HCT116 (cell line): ENCODE data around the gene UBASH3B. TPM values are rescaled to one million over a fixed set of nuclear protein-coding genes. Genes with fewer than 3 reads are reported as not detected.
"Not testable (repeated sequence)": the region's sequence is repeated elsewhere in the genome, so short reads cannot be mapped to it uniquely, and the experiment has no call there.

Source experiments
- ATAC-seq: fragments of 200-7000 bp; cut with Tn5 transposase; 2 replicates; pipeline ENCODE4 v1.9.1; 2020; ENCODE audit warnings: mild to moderate bottlenecking, moderate library complexity
- BruUV-seq: library from RNA; stranded (reverse); fragments of 400-500 nt; replicated peaks from 2 replicates; lab custom pipeline; 2021; lab: Mats Ljungman, UMichigan
- CTCF ChIA-PET: fragments of 300-600 bp; sonication (Branson Sonifier 250); formaldehyde crosslinking; loops from one replicate; lab custom pipeline; 2021; ENCODE audit warnings: antibody characterized with exemption; lab: Charles Lee
- POLR2A ChIA-PET: fragments of 300-600, 350-600 bp; sonication (Branson Sonifier 250); formaldehyde crosslinking; loops from one replicate; lab custom pipeline; 2021; ENCODE audit warnings: antibody characterized with exemption; lab: Charles Lee
- RAD21 ChIA-PET, 2 experiments: fragments of 300-600 bp; sonication (Branson Sonifier 250); formaldehyde crosslinking; loops; one replicate each; lab custom pipeline; 2023; ENCODE audit warnings: low total read pairs in 2 of 2; ENCODE audit not compliant: uncharacterized antibody in 2 of 2, unreplicated experiment in 2 of 2, low non-redundant PET in 1 of 2; lab: Charles Lee
- DNase-seq: peaks from one replicate; pipeline ENCODE4 v3.0.0-alpha.2; 2010; ENCODE audit warnings: low read depth, low spot score
- H2AFZ ChIP-seq: fragments of 200-600 bp; shearing (Covaris generic), sonication (generic); 2 replicates; pipeline ENCODE4 v1.6.1; 2017; ENCODE audit warnings: low read depth, mixed run types, mixed read lengths, antibody characterized with exemption, low read length; ENCODE audit not compliant: poor library complexity, severe bottlenecking
- H3K27ac ChIP-seq: 2 replicates; pipeline ENCODE4 v1.5.1; 2012; ENCODE audit warnings: low read depth, low read length
- H3K27me3 ChIP-seq: fragments of 200-600 bp; sonication (generic); 2 replicates; pipeline ENCODE4 v1.6.1; 2016; ENCODE audit warnings: mixed run types, low read length, mixed read lengths; ENCODE audit not compliant: insufficient read depth
- H3K36me3 ChIP-seq, 2 experiments: fragments of 200-500 bp in 1 of 2; fragments of 200-600 bp in 1 of 2; sonication (Bioruptor generic) in 1 of 2; sonication (generic) in 1 of 2; 2 replicates each; pipeline versions ENCODE4 v1.5.1 to v1.6.1; 2014 to 2016; ENCODE audit warnings: low read length in 2 of 2, inconsistent platforms in 1 of 2, mixed read lengths in 1 of 2, mixed run types in 1 of 2; ENCODE audit not compliant: insufficient read depth in 2 of 2, control insufficient read depth in 1 of 2
- H3K4me1 ChIP-seq, 2 experiments: fragments of 200-600 bp in 1 of 2; sonication (generic) in 1 of 2; 2 replicates each; pipeline versions ENCODE4 v1.5.1 to v1.6.1; 2012 to 2017; ENCODE audit warnings: low read length in 2 of 2, inconsistent platforms in 1 of 2, mild to moderate bottlenecking in 1 of 2, mixed read lengths in 1 of 2, mixed run types in 1 of 2, moderate library complexity in 1 of 2; ENCODE audit not compliant: insufficient read depth in 2 of 2, control insufficient read depth in 1 of 2
- H3K4me2 ChIP-seq: fragments of 200-600 bp; sonication (generic); 2 replicates; pipeline ENCODE4 v1.6.1; 2017; ENCODE audit warnings: mixed run types, low read length, mixed read lengths
- H3K4me3 ChIP-seq, 2 experiments: fragments of 200-600 bp in 1 of 2; sonication (generic) in 1 of 2; replicated peaks in 1 of 2; 2 replicates each; pipeline ENCODE4 v1.5.1; 2011 to 2016; ENCODE audit warnings: low read length in 2 of 2, control low read depth in 1 of 2, low read depth in 1 of 2, mild to moderate bottlenecking in 1 of 2, mixed read lengths in 1 of 2, mixed run types in 1 of 2
- H3K79me2 ChIP-seq: fragments of 200-600 bp; sonication (generic); 2 replicates; pipeline ENCODE4 v1.6.1; 2017; ENCODE audit warnings: mild to moderate bottlenecking, mixed run types, low read length, moderate library complexity, mixed read lengths; ENCODE audit not compliant: insufficient read depth
- H3K9ac ChIP-seq: fragments of 200-600 bp; sonication (generic); 2 replicates; pipeline ENCODE4 v1.6.1; 2016; ENCODE audit warnings: low read length, mixed read lengths
- H3K9me2 ChIP-seq: fragments of 200-600 bp; sonication (generic), shearing (Covaris generic); 2 replicates; pipeline ENCODE4 v1.6.1; 2017; ENCODE audit warnings: mixed run types, mild to moderate bottlenecking, moderate library complexity; ENCODE audit not compliant: insufficient read depth
- H3K9me3 ChIP-seq, 2 experiments: fragments of 200-500 bp in 1 of 2; fragments of 200-600 bp in 1 of 2; sonication (Bioruptor generic) in 1 of 2; sonication (generic) in 1 of 2; 2 replicates each; pipeline ENCODE4 v1.6.1; 2014 to 2017; ENCODE audit warnings: low read length in 2 of 2, mixed read lengths in 2 of 2, inconsistent platforms in 1 of 2, low read depth in 1 of 2, mild to moderate bottlenecking in 1 of 2, mixed run types in 1 of 2, moderate library complexity in 1 of 2; ENCODE audit not compliant: control insufficient read depth in 1 of 2, insufficient read depth in 1 of 2
- H4K20me1 ChIP-seq: fragments of 200-600 bp; sonication (generic), shearing (Covaris generic); 2 replicates; pipeline ENCODE4 v1.6.1; 2017; ENCODE audit warnings: mixed run types, mild to moderate bottlenecking, moderate library complexity; ENCODE audit not compliant: insufficient read depth
- CBX3 ChIP-seq: IDR thresholded peaks from 2 replicates; pipeline ENCODE4 v1.6.1; 2012; ENCODE audit warnings: low read depth
- CEBPB ChIP-seq: IDR thresholded peaks from 2 replicates; pipeline ENCODE4 v1.6.1; 2012; ENCODE audit warnings: low read depth
- EGR1 ChIP-seq: IDR thresholded peaks from 2 replicates; pipeline ENCODE4 v1.6.1; 2012; ENCODE audit warnings: low read depth
- ELF1 ChIP-seq: IDR thresholded peaks from 2 replicates; pipeline ENCODE4 v1.6.1; 2012; ENCODE audit warnings: low read depth, borderline replicate concordance
- EZH2 ChIP-seq: fragments of 200-600 bp; sonication (generic); IDR thresholded peaks from 2 replicates; pipeline ENCODE4 v1.6.1; 2017; ENCODE audit warnings: antibody characterized with exemption, mixed run types
- EZH2phosphoT487 ChIP-seq: fragments of 200-600 bp; IDR thresholded peaks from 2 replicates; pipeline ENCODE4 v1.6.1; 2018; ENCODE audit warnings: antibody characterized with exemption, borderline replicate concordance
- FOSL1 ChIP-seq: IDR thresholded peaks from 2 replicates; pipeline ENCODE4 v1.6.1; 2012; ENCODE audit warnings: low read depth
- JUND ChIP-seq: IDR thresholded peaks from 2 replicates; pipeline ENCODE4 v1.6.1; 2012
- POLR2AphosphoS5 ChIP-seq: IDR thresholded peaks from 2 replicates; pipeline ENCODE4 v1.6.1; 2011; ENCODE audit warnings: mild to moderate bottlenecking, low read depth, low read length, moderate library complexity
- RAD21 ChIP-seq: IDR thresholded peaks from 2 replicates; pipeline ENCODE4 v1.6.1; 2012; ENCODE audit warnings: low read depth, mild to moderate bottlenecking
- SRF ChIP-seq: IDR thresholded peaks from 2 replicates; pipeline ENCODE4 v1.6.1; 2012; ENCODE audit warnings: low read depth
- TCF7L2 ChIP-seq: IDR thresholded peaks from 2 replicates; pipeline ENCODE4 v1.7.0; 2011; ENCODE audit warnings: borderline replicate concordance, inconsistent platforms; ENCODE audit not compliant: insufficient read depth, insufficient read length; ENCODE audit errors: extremely low read depth
- YY1 ChIP-seq: IDR thresholded peaks from 2 replicates; pipeline ENCODE4 v1.6.1; 2011; ENCODE audit warnings: low read length, low read depth, moderate library complexity, mild to moderate bottlenecking; ENCODE audit not compliant: insufficient replicate concordance; ENCODE audit errors: extremely low read depth
- ZFX ChIP-seq: fragments of 450-650 bp; IDR thresholded peaks from 2 replicates; pipeline ENCODE4 v1.6.1; 2017
- ZNF274 ChIP-seq: fragments of 200-500 bp; sonication (Bioruptor generic); IDR thresholded peaks from 2 replicates; pipeline ENCODE4 v1.6.1; 2014; ENCODE audit warnings: mild to moderate bottlenecking, low read depth, low read length, inconsistent platforms
- intact Hi-C: fragments of 100-400 bp; cut with micrococcal nuclease; formaldehyde crosslinking; loops from 2 replicates; pipeline ENCODE4 v1.10.0; 2022
- total RNA-seq: library from RNA; stranded (reverse); gene quantifications from one replicate; pipeline ENCODE4 v1.2.1, GENCODE V29; 2021; ENCODE audit not compliant: unreplicated experiment
- TF ChIP-seq, protein P1 (sequence below): IDR thresholded peaks from 2 replicates; pipeline ENCODE4 v1.6.1; 2012
- TF ChIP-seq, protein P2 (sequence below): IDR thresholded peaks from 2 replicates; pipeline ENCODE4 v1.6.1; 2011; ENCODE audit warnings: mild to moderate bottlenecking, low read length, moderate library complexity; ENCODE audit not compliant: insufficient replicate concordance; ENCODE audit errors: extremely low read depth
- TF ChIP-seq, protein P3 (sequence below): IDR thresholded peaks from 2 replicates; pipeline ENCODE4 v1.6.1; 2012

The UBASH3B gene
- total RNA-seq, 1 experiment from 2014 or later: 40.3 TPM

DNA sequence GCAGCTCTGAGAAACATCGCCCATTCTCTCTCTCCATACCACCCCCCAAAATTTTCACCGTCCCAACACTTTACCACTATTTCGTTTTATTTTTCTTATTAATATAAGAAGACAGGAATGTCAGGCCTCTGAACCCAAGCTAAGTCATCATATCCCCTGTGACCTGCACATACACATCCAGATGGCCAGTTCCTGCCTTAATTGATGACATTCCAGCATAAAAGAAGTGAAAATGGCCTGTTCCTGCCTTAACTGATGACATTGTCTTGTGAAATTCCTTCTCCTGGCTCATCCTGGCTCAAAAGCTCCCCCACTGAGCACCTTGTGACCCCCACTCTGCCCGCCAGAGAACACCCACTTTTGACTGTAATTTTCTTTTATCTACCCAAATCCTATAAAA, 176.8 kb downstream of the UBASH3B start:
- H3K27me3 ChIP-seq, ATAC-seq, H3K4me1 ChIP-seq, H2AFZ ChIP-seq, H4K20me1 ChIP-seq, H3K4me2 ChIP-seq, H3K9me3 ChIP-seq, H3K36me3 ChIP-seq, DNase-seq, CTCF ChIA-PET, BruUV-seq, RAD21 ChIA-PET, H3K9me2 ChIP-seq, intact Hi-C loops, H3K27ac ChIP-seq, H3K4me3 ChIP-seq, POLR2A ChIA-PET, H3K9ac ChIP-seq, H3K79me2 ChIP-seq: not testable (repeated sequence)

DNA sequence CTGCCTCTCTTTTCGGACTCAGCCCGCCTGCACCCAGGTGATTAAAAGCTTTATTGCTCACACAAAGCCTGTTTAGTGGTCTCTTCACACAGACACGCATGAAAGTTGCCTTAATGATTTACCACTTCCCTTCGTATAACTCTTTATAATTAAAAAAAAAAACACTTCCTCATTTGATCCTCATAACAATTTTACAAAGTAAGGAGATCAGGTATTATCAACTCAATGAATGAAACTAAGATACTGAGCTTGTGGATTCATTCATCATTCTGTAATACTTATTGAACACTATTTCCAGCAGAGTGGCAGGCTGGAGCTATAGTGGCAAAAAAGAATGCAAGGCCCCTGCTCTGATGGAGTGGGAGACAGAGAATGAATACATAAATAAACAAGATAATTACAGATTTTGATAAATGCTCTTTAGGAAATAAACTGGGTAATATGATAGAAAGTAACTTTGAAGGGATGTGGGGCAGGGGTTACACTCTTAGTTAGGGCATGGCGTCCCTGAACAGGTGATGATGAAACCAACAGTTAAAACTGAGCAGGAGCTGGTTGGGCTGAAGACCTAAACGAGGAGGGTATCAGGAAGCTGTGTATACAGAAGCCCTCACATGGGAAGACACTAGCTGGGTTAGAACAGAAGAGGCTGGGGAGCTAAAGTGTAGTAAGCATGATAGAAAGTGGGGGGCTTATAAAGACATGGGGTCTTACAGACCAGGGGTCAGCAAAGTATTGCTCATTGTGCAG, 177.4 kb downstream of the UBASH3B start:
- RAD21 ChIA-PET: no interaction called here
- intact Hi-C loops: no loop called here
- Histone ChIP-seq H3K36me3 (no peaks in the 10 kb centered on the region), H4K20me1 (no peaks in the 10 kb centered on the region), H3K9me2 (no peaks in the 10 kb centered on the region), H3K27ac (no peak overlapping the region), H3K9me3 (no peaks in the 10 kb centered on the region), H3K4me3 (no peak overlapping the region), H3K9ac (no peak overlapping the region), H2AFZ (no peak overlapping the region), H3K4me1 (no peaks in the 10 kb centered on the region), H3K27me3 (no peaks in the 10 kb centered on the region), H3K79me2 (no peaks in the 10 kb centered on the region), H3K4me2 (no peak overlapping the region)
- CTCF ChIA-PET: no interaction called here
- no TSS peak for BruUV-seq
- POLR2A ChIA-PET: no interaction called here
- no peak for TF ChIP-seq ZFX
- TF ChIP-seq YY1: no peak
- TF ChIP-seq, protein P1, sequence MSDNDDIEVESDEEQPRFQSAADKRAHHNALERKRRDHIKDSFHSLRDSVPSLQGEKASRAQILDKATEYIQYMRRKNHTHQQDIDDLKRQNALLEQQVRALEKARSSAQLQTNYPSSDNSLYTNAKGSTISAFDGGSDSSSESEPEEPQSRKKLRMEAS: no peak
- no peak for TF ChIP-seq CBX3
- no peak for TF ChIP-seq ELF1
- TF ChIP-seq TCF7L2: no peak
- no peak for TF ChIP-seq CEBPB
- TF ChIP-seq ZNF274: no peak
- TF ChIP-seq JUND: no peak
- no peak for TF ChIP-seq POLR2AphosphoS5
- TF ChIP-seq, protein P2, sequence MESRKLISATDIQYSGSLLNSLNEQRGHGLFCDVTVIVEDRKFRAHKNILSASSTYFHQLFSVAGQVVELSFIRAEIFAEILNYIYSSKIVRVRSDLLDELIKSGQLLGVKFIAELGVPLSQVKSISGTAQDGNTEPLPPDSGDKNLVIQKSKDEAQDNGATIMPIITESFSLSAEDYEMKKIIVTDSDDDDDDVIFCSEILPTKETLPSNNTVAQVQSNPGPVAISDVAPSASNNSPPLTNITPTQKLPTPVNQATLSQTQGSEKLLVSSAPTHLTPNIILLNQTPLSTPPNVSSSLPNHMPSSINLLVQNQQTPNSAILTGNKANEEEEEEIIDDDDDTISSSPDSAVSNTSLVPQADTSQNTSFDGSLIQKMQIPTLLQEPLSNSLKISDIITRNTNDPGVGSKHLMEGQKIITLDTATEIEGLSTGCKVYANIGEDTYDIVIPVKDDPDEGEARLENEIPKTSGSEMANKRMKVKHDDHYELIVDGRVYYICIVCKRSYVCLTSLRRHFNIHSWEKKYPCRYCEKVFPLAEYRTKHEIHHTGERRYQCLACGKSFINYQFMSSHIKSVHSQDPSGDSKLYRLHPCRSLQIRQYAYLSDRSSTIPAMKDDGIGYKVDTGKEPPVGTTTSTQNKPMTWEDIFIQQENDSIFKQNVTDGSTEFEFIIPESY: no peak
- TF ChIP-seq, protein P3, sequence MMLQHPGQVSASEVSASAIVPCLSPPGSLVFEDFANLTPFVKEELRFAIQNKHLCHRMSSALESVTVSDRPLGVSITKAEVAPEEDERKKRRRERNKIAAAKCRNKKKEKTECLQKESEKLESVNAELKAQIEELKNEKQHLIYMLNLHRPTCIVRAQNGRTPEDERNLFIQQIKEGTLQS: no peak
- TF ChIP-seq EZH2phosphoT487: no peak
- TF ChIP-seq EZH2: no peak
- no peak for TF ChIP-seq SRF
- TF ChIP-seq EGR1: no peak
- TF ChIP-seq RAD21: no peak
- TF ChIP-seq FOSL1: no peak
- no peak for DNase-seq
- no peak for ATAC-seq
